ENCODE data around the gene EPB41L4A.

The EPB41L4A gene

GRCh38 chr5:112353678-112354077 lies 65.4 kb downstream of the EPB41L4A start:
- no peak for DNase-seq (ENCODE audit: low spot score)

GRCh38 chr5:112351225-112351624 lies 67.9 kb downstream of the EPB41L4A start:
- DNase-seq (ENCODE audit: low spot score): no peak

DNA sequence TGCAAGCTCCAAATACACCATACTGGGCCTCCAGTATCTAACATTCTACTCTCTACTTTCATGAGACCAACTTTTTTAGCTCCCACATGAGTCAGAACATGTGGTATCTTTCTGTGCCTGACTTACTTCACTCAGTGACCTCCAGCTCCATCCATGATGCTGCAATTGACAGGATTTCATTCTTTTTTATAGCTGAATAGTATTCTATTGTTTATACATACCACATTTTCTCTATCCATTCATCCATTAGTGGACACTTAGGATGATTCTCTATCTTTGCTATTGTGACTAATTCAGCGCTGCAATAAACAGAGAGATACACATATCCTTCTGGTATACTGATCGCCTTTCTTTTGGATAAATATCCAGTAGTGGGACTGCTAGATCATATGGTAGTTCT lies 68.5 kb downstream of the EPB41L4A start:
- no peak for DNase-seq (ENCODE audit: low spot score)

DNA sequence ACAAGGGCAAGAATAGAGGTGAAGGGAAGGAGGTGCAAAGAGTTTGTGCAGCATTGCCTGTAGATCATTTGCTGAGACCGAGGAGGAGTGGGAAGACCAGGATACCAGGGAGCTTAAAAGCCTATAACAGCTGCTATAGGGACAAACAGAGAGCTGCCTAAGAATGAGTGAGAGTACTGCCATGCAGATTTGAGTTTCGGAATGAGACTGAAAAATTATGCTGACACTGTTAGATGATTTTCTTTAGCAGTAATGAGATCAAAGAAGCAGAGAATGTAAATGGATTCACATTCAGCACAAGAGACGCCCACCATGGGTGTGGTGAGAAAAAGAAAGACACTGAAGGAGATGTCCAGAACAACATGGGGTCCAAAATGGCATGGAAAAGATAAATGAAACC lies 69.7 kb downstream of the EPB41L4A start:
- no peak for DNase-seq (ENCODE audit: low spot score)

GRCh38 chr5:112348915-112349314 lies 70.2 kb downstream of the EPB41L4A start:
- DNase-seq (ENCODE audit: low spot score): no peak

- DNase-seq (ENCODE audit: low spot score): no peak
Observed at GRCh38 chr5:112348387-112348786, 70.7 kb downstream of the EPB41L4A start.

DNA sequence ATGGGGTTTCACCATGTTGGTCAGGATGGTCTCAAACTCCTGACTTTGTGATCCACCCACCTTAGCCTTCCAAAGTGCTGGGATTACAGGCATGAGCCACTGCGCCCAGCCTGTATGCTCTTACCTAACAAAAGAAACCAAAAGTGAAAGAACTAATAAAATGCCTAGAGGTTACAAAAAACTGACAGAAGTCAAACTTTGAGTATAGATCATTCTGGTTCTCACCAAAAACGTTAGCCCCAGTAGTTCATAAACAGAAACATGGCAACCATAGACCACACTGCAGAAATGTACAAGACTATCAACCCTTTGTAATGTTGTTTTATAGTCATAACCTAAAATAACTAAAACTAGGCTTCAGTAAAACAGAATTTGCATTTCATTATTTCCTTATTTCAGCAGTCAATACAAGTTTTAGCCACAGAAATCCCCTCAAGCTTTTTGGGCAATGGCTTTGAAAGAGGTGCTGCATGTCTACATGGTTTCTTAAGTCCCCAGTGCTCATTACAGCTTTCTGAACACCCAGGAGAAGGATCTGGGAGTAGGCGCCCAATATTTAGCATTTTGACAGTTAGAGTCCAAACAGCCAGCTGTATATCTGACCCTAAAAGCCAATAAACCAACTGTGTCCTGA lies 72.5 kb downstream of the EPB41L4A start:
- no peak for DNase-seq (ENCODE audit: low spot score)

DNA sequence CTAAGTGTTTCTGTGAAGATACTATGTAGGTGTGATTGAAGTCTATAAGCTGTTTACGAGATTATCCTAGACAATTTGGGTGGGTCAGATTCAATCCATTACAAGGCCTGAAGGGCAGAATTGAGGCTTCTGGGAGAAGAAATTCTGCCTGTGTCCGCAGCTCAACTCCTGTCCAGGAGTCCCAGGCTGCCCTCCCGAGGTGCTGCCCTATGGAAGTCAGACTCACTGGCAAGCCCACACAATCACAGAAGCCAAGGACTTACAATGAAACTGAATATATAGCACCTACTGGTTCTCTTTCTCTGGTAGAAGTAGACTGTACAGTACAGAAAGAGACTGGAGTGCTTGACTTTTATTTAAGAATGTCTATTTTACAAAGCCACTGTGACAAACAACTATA lies 74.5 kb downstream of the EPB41L4A start:
- DNase-seq (ENCODE audit: low spot score): no peak

DNA sequence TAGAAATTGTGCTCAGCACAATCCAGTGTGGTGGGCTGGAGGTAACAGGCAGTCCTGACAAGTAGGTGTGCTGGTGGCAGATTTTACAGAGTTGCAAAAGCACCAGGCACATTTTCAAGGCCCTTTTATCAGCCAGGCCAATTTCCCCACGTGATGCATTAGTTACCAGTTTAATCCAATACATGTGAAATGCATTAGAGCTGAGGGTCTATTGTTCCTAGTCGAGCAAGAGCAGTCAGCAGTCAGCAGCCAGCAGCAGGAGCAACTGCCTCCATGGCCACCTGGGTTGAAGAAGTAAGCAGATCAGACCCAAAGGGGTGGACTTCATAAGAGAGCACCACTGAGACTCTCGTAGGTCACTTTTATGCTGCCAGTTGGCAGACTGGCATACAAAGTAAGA lies 76.7 kb downstream of the EPB41L4A start:
- no peak for DNase-seq (ENCODE audit: low spot score)

- DNase-seq (ENCODE audit: low spot score): no peak
Observed at GRCh38 chr5:112339761-112340160, 79.3 kb downstream of the EPB41L4A start.

DNA sequence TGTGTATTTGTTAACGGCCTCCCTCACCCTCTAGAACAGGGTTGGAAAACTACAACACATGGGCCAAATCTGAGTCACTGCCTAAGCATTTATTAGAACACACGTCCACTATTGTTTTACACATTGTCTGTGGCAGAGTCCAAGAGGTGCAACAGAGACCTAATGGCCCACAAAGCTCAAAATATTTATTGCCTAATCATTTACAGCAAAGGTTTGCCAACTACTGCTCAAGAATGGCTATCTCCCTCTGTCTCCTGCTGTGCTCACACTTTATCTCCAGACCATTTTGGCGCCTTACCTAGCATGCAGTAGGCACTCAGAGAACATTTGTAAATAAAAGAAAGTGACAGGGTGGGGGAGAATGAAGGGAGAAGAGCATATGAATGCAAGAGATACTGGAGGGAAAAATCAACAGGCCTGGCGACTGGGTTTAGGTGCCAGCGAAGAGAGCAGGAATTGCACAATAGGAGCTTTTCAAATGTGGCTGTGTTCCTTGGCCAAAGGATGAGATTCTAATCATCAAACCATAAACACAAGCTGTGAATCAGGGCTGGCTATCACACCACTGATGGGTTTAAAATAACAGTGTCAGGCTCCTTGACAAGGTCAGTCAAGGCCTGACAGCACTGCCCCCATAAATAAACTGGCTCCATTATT lies 80.3 kb downstream of the EPB41L4A start:
- peak; percentile 28 for DNase-seq (ENCODE audit: low spot score)

DNA sequence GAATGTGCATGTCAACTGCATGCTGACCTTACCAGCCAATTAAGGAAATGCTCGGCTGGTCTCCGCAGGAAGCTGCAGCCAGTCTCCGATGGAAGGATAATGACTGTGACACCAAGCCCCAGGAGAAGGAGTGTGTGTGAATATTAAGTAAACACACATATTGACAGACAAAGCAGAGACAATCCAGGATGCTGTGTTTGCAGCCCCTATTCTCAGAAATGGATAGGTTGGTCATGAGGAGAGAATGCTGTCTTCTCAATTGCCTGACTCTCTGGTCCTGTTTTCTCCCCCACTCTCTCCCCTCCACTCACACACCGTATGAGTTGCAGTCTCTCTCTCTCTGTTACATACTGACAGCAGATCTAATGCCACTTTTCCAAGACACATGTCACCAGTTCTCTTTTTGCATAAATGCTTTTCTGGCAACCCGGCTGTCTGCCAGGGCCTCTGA lies 85.7 kb downstream of the EPB41L4A start:
- no peak for DNase-seq (ENCODE audit: low spot score)

GRCh38 chr5:112331892-112332291 lies 87.2 kb downstream of the EPB41L4A start:
- no peak for DNase-seq (ENCODE audit: low spot score)

DNA sequence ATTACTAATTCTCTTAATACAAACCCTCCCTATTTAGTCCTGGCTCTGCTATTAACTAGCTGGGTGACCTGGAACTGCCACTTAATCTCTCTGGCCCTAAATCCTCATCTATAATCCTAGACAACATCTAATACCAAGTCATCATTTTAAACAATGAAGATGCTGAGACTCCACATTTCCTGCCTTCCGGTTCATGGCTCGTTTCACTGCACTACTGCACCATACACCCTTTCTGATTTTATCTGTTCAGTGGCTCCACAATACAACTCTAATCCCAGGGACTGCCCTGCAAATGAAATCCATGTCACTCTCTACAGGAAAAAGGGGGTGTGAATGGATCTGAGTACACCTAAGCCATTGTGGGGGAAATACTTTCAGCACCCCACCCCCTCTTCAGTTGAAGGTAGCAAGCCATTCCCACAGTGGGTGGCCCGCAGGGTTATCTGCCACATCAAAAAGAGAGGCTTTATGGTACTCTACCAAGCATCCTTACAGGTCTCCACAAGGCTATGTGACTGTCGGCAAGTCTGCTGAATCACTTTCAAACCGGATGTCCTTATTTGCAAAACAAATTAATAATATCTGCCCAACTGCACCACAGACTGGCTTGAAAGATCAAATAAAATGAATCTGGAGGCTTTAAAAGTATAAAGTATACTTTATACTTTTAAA lies 89.5 kb downstream of the EPB41L4A start:
- DNase-seq (ENCODE audit: low spot score): no peak

- DNase-seq (ENCODE audit: low spot score): no peak
Observed at GRCh38 chr5:112323166-112323565, 95.9 kb downstream of the EPB41L4A start.

- no peak for DNase-seq (ENCODE audit: low spot score)
Observed at GRCh38 chr5:112320408-112320807, 98.7 kb downstream of the EPB41L4A start.

DNA sequence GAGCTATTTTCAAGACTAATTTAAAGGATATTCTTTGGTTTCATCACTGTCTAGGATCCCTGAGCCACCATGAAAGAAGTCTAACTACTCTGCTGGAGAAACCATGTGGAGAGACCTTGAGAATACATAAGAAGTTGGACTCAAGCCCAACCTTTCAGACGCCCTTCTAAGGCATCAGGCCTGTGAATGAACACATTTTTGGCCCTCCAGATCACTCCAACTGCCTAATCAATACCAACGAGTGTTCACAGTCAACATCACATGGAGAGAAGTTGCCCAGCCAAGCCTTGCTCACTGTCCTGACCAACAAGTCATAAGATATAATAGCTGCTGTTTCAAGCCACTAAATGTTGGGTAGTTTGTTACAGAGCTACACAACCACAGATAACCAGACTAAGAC lies 100.7 kb downstream of the EPB41L4A start:
- no peak for DNase-seq (ENCODE audit: low spot score)

DNA sequence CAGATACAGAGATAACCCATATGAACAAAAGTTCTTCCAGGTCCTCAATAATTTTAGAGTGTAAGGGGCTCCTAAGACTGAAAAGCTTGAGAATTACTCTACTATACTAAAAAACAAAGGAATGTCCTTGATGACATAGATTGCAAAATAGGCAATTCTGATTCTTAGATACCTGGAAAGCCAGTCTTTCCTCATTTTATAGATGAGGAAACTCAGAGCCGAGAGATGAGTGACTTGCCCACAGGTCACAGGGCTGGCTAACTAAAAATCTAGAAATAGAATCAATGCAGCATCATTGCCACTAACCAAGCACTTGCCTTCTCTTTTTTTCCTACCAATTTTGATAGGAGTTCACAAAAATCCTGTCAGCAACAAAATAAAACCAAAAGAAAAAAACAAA lies 101.2 kb downstream of the EPB41L4A start:
- no peak for DNase-seq (ENCODE audit: low spot score)

GRCh38 chr5:112316731-112317130 lies 102.3 kb downstream of the EPB41L4A start:
- DNase-seq (ENCODE audit: low spot score): no peak

DNA sequence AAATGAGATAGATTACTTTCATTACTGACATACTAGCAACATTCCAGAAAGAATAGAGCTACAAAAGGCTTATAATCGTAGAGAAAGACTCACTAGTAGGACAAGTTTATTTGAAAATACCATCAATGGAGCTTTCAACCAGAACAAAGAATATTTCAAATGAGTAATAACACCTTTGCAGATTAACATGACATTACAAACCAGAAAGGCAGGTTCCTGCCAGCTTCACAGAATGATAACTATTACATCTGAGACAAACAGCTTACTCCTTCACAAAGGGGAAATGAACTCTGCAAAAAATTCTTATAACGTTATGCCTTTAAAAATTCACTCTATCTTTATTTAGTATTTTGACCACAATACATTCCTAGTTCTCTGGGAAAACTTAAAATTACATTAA lies 103.1 kb downstream of the EPB41L4A start:
- DNase-seq (ENCODE audit: low spot score): no peak

DNA sequence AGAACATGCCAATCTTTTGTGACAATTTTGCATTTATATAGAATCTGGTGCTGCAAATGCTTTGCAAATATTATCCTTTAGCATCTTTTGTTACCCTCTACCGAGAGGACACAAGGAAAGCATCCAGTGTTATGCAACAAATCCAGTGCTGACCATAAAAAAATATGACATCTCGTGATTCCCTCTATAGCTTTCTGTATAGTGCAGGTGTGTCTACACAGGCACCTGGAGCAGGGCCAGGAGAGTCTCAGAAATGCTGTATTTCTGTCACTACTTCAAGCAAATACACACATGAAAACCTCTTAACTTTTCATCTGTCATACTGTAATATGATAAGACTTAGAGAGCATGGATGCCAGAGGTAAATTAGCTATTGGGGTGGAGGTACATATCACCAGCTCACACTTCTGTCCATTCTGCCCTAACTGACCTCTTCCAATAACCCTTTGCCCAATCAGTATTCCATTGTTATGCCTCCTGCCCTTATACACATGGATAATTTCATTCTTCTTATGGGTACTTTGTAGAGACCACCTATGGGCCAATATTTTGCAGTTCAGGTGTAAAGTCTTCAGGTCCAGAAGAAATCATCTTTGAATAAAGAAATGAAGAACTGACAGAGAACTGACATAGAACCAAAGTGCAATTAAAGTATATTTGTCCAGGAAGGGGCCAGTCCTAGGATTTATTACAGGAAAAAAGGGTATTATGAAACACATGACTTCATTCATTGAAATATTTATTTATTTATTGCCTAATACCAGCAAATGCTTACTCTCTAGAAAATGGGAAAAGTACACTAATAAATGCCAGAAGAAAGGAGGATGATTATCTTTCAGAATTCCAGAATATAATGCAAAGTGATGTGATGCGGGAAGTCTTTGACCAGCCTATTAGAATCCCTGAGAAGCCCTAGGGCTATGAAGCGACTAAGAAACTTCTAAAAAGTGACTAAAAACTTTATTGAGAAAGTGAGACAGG lies 106.5 kb downstream of the EPB41L4A start:
- no peak for DNase-seq (ENCODE audit: low spot score)

GRCh38 chr5:112310746-112311145 lies 108.3 kb downstream of the EPB41L4A start:
- DNase-seq (ENCODE audit: low spot score): no peak

Data from pons (tissue), 1 donor.